Mammary epithelial cell (primary cell): ENCODE data around the gene NAALADL1.

ENCODE experiments used
- EZH2 ChIP-seq: IDR thresholded peaks from 2 replicates; pipeline ENCODE4 v1.6.1; 2012; ENCODE audit warnings: low read length, inconsistent platforms, borderline replicate concordance
- TF ChIP-seq, protein P1 (sequence below), 2 donors: IDR thresholded peaks in 1 of 2; conservative IDR thresholded peaks in 1 of 2; 2 replicates each; pipeline ENCODE4 v1.5.1; 2011 to 2012; ENCODE audit warnings: inconsistent platforms in 2 of 2, low read length in 2 of 2, mild to moderate bottlenecking in 2 of 2, control low read depth in 1 of 2, low read depth in 1 of 2; ENCODE audit not compliant: insufficient read depth in 1 of 2; ENCODE audit errors: extremely low read depth in 1 of 2

GRCh38 chr11:65026810-65027209, 31.5 kb downstream of the NAALADL1 start:
- TF ChIP-seq, protein P1, sequence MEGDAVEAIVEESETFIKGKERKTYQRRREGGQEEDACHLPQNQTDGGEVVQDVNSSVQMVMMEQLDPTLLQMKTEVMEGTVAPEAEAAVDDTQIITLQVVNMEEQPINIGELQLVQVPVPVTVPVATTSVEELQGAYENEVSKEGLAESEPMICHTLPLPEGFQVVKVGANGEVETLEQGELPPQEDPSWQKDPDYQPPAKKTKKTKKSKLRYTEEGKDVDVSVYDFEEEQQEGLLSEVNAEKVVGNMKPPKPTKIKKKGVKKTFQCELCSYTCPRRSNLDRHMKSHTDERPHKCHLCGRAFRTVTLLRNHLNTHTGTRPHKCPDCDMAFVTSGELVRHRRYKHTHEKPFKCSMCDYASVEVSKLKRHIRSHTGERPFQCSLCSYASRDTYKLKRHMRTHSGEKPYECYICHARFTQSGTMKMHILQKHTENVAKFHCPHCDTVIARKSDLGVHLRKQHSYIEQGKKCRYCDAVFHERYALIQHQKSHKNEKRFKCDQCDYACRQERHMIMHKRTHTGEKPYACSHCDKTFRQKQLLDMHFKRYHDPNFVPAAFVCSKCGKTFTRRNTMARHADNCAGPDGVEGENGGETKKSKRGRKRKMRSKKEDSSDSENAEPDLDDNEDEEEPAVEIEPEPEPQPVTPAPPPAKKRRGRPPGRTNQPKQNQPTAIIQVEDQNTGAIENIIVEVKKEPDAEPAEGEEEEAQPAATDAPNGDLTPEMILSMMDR (conservative IDR thresholded peaks at IDR 0.05 in 1 of 2, IDR thresholded peaks at IDR 0.05 in 1 of 2; ENCODE audit: extremely low read depth in 1 of 2, insufficient read depth in 1 of 2, low read depth in 1 of 2, low read length in 2 of 2) = no peak
- no peak for TF ChIP-seq EZH2
